GM12865 (cell line): ENCODE results near the gene EFHD2.

Experiments
- DNase-seq: peaks from one replicate; pipeline ENCODE4 v3.0.0; 2010; ENCODE audit warnings: low read depth
- H3K4me3 ChIP-seq: 2 replicates; pipeline ENCODE4 v1.5.1; 2011; ENCODE audit warnings: mild to moderate bottlenecking, low read depth, low read length, control low read depth
- TF ChIP-seq, protein P1 (sequence below): IDR thresholded peaks from 2 replicates; pipeline ENCODE4 v1.5.1; 2011; ENCODE audit warnings: low read length, control low read depth, low read depth, inconsistent platforms; ENCODE audit not compliant: insufficient read depth; ENCODE audit errors: missing control alignments

The EFHD2 gene

DNA sequence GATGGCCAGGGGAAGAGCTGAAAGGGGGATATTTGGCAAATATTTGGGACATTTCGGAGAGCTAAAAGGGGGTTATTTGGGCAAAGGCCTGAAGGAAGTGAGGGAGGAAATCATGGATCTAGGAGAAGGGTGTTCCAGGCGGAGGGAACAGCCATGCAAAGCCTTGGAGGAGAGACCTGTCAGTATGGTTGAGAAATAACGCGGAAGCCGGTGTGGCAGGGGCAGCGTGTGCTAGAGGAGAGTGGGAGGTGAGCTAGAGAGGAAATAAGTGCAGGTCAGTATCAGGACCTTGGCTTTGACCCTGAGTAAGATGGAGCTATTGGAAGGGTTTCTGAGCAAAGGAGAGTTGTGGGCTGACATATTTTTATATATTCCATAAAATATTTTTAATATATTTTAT is 31.6 kb downstream of the EFHD2 start:
- H3K4me3 ChIP-seq: no peak overlapping the region
- TF ChIP-seq, protein P1, sequence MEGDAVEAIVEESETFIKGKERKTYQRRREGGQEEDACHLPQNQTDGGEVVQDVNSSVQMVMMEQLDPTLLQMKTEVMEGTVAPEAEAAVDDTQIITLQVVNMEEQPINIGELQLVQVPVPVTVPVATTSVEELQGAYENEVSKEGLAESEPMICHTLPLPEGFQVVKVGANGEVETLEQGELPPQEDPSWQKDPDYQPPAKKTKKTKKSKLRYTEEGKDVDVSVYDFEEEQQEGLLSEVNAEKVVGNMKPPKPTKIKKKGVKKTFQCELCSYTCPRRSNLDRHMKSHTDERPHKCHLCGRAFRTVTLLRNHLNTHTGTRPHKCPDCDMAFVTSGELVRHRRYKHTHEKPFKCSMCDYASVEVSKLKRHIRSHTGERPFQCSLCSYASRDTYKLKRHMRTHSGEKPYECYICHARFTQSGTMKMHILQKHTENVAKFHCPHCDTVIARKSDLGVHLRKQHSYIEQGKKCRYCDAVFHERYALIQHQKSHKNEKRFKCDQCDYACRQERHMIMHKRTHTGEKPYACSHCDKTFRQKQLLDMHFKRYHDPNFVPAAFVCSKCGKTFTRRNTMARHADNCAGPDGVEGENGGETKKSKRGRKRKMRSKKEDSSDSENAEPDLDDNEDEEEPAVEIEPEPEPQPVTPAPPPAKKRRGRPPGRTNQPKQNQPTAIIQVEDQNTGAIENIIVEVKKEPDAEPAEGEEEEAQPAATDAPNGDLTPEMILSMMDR: no peak
- no peak for DNase-seq

DNA sequence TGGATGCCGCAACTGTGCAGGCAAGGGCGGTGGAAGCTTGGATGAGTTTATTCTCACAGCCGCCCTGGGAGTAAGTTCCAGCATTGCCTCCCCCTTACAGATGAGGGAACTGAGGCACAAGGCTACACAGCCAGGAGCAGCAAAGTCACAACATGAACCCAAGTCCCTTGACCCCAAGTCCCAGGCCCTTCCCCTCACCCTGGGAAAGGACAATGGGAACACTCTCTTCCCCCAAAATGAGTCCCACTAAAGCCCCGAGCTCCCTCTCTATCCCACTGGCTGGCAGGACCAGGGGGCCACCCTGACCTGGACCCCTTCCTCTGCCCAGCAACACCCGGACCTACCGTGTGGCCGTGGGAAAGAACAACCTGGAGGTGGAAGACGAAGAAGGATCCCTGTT is 32.4 kb downstream of the EFHD2 start:
- H3K4me3 ChIP-seq: no peak overlapping the region
- no peak for DNase-seq
- TF ChIP-seq, protein P1: no peak

DNA sequence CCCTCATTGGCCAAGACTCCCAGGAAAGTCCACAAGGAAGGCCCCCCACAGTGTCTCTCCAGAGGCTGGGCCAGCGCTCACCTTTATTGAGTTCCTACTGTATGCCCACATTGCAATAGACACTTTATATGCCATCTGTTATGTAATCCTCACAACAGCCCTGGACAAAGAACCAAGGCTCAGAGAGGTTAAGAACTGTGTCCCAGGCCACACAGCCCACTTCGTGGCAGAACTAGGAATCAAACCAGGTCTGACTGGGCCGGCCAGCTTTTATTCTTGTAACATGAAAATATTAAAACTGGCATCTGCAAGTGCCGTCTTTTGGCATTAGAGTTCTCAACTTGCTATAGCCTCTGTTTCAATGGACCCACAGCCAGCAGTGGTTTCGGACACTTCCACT is 33.1 kb downstream of the EFHD2 start:
- no peak overlapping the region for H3K4me3 ChIP-seq
- TF ChIP-seq, protein P1: no peak
- DNase-seq: no peak

DNA sequence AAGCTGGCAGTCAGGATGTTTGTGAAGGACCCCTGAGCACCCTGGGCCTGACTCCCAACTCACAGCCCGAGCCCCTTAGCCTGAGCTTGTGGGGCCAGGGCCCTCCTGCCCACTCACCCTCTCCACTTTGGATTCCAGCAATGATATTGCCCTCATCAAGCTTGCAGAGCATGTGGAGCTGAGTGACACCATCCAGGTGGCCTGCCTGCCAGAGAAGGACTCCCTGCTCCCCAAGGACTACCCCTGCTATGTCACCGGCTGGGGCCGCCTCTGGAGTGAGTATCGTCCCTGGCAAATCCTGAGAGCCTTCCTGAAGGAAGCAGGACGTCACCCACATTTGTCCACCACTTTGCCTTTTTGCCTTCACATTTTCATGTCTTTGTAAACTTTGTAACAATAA is 33.6 kb downstream of the EFHD2 start:
- no peak for DNase-seq
- H3K4me3 ChIP-seq: no peak overlapping the region
- TF ChIP-seq, protein P1: no peak

DNA sequence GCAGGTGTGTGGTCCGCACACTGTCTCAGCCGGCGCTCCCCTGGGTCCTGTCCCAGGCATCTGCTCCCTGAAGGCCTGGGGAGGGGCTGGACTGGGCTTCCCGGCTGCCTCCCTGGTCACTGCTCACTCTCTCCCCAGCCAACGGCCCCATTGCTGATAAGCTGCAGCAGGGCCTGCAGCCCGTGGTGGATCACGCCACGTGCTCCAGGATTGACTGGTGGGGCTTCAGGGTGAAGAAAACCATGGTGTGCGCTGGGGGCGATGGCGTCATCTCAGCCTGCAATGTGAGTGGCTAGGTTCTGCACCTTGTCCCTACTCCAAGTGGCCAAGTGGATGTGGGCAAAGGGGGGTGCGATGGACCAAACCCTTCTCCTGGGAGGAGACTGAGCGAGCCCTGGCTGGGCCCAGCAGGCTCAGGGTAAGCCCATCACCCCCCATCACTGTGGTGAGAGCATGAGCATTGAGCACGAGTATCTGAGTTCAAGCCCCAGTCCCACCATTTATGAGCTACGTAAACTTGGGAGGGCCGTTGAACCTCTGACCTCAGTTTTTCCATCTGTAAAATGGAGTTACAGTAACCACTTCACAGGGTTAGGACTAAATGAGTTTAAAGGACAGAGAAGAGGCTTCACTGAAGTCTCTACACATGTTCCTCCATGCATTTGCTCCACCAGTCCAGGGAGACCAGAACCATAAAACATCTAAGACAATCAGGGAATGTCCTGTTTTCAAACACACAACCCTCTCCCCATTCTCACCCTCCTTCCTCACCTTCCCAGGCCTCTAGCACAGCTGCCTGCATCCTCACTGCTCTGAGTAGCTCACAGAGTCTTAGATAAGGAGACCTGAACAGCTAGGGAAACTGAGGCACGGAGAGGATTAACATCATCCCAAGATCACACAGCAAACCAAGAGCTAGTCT is 35.0 kb downstream of the EFHD2 start:
- DNase-seq: no peak
- no peak overlapping the region for H3K4me3 ChIP-seq
- TF ChIP-seq, protein P1: no peak

DNA sequence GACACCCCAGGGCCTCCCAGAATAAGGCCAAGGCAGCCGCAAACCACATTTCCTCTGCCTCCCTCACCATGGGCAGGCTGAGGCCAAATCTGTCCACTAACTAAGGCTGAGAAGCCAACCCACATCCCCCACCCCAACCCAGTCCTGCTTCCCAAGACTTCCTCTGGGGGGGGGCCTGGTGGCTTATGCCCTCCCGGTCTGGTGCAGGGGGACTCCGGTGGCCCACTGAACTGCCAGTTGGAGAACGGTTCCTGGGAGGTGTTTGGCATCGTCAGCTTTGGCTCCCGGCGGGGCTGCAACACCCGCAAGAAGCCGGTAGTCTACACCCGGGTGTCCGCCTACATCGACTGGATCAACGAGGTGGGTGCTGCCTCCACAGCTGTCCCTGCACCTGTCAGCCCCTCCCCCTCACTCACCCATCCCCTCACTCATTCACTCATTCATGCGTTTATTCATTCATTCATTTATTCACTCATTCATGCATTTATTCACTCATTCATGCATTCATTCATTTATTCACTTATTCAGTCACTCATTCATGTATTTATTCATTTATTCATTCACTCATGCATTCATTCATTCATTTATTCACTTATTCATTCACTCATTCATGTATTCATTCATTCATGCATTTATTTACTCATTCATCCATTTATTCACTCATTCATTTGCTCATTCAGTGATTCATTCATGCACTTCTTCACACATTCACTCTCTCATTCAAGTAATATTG is 35.9 kb downstream of the EFHD2 start:
- TF ChIP-seq, protein P1: no peak
- no peak overlapping the region for H3K4me3 ChIP-seq
- DNase-seq: no peak

DNA sequence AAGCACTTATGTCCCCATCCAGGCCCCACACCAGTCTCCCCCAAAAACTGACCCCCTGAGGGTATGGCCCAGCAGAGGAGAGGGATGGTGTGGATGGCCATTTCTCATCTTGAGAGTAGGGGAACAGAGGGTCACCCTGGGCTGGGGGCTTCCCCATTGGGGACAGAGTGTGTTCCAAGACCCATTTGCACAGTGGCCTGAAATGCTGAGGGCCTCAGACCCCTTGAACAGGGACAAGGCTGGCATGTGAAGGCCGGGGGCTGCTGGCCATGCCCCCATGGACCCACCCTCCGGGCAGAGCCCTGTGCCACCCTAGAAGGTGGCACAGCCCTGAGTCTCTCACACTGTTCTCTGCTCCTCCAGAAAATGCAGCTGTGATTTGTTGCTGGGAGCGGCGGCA is 36.5 kb downstream of the EFHD2 start:
- TF ChIP-seq, protein P1: no peak
- DNase-seq: no peak
- no peak overlapping the region for H3K4me3 ChIP-seq
